Retinal pigment epithelial cell (primary cell): ENCODE measurements around the gene POFUT2.

Experiments
- DNase-seq: peaks from one replicate; pipeline ENCODE4 v3.0.0-alpha.2; 2010; ENCODE audit warnings: low read depth
- H3K4me3 ChIP-seq: 2 replicates; pipeline ENCODE4 v1.5.1; 2011; ENCODE audit warnings: mild to moderate bottlenecking, low read length, control low read depth, moderate library complexity
- CTCF ChIP-seq: conservative IDR thresholded peaks from 2 replicates; pipeline ENCODE4 v1.5.1; 2011; ENCODE audit warnings: low read depth, low read length, control low read depth, inconsistent platforms

POFUT2 gene

GRCh38 chr21:45262616-45263015 is 25.1 kb downstream of the POFUT2 start:
- no peak overlapping the region for H3K4me3 ChIP-seq
- TF ChIP-seq CTCF = no peak
- DNase-seq = no peak

GRCh38 chr21:45262041-45262581 is 25.6 kb downstream of the POFUT2 start:
- no peak overlapping the region for H3K4me3 ChIP-seq
- DNase-seq = no peak
- no peak for TF ChIP-seq CTCF

DNA sequence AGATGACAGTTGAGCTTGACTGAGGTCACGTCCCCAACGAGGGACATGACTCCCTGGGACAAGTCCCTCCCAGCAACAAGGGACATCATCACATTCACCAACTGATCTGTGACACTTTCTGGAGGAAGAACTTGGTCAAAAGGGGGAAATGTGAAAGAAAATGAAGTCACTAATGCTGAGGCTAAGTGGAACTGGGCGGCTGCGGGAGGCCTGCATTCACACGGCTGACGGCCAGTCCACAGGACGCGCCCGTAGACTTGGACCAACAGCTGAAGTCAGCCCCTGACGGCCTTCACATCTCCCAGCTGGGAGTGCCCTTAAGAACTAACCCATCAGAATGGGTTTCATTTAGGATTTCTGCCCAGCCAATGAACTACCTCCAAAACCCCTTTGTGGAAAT is 26.6 kb downstream of the POFUT2 start:
- no peak for TF ChIP-seq CTCF
- no peak for DNase-seq
- no peak overlapping the region for H3K4me3 ChIP-seq

DNA sequence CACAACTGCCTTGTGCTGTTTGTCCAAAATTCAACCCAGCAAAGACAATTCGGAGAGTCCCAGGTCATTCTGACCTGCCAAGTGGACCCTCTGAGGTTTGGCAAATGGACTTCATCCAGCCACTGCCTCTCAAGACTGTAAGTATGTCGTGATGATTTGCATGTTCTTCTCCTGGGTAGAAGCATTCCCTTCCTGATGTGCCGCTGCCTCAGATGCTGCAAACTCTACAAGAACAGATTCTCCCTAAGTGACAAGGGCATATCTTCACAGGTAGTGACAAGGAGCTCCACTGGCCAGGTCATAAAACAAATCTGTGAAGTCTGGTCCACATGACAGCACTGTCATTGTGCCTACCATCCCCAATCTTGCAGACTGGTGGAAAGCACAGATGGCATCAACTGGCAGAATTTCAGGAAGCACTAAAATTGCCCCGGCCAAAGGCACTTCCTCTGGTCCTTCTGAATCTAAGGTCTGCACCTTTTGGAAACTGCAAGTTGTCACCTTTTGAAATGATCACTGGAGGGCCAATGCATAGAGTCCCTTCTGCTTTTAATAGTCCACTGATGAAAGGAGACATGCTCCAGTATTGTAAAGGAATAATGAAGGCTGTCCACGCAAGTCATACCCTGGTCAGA is 27.4 kb downstream of the POFUT2 start:
- no peak for DNase-seq

DNA sequence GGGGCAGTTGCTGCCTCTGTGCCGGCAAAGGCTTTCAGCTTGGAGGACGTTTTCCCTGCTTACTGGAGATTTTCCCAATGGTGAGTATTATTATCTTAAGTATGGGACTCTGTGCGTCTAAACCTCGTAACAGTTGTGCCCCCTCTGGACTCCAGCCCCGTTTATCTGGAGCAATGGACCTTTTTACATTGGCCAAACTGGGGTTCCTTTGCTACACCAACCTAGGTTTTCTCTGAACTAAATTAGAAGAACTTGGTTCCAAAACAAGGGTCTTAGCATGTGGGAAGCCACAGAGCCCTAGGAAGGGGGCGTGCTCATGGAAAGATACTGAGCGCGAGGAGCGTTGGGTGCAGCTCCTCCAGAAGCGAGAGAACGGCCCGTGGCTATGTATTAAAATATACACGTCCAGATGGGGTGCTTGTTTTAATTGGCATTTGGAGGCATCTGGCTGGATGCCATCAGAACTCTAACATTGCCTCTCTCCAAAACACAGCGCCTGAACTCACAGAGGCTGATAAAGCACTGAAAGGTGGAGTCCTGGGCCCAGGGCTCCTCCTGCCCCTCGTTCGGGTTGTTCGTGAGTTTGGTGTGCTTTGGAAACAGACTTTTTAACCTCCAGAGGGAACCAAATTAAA is 28.4 kb downstream of the POFUT2 start:
- DNase-seq = no peak
- TF ChIP-seq CTCF = no peak

More for the DNA sequence above, 27.4 kb downstream of the POFUT2 start:
- TF ChIP-seq CTCF = no peak
- H3K4me3 ChIP-seq = no peak overlapping the region

DNA sequence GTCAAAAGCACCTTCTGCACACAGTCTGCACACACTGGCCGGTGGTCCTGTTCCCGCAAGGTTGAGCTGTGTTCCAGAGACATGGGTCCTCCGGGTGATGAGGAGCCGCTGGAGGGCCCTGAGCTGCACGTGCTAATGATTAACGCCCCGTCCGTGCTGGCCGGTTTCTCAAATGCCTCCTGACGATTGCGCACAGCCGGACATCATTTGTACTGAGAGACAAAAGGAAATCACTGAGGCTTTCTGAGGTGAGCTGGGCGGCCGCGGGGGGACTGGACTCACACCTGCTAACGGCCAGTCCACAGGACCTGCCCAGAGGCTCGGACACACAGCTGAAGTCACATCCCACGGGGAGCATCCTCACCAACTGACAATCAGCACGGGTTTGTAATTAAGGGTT is 29.2 kb downstream of the POFUT2 start:
- DNase-seq = no peak
- H3K4me3 ChIP-seq = no peak overlapping the region
- TF ChIP-seq CTCF = no peak

More for the DNA sequence above, 28.4 kb downstream of the POFUT2 start:
- H3K4me3 ChIP-seq = no peak overlapping the region
